HUES48 (cell line): Measurements from ENCODE around the gene FGF21.
"Not testable (repeated sequence)": the region's sequence is repeated elsewhere in the genome, so short reads cannot be mapped to it uniquely, and the experiment has no call there.

Source experiments
- H3K27ac ChIP-seq: one replicate; pipeline ENCODE4 v1.7.0; 2013; ENCODE audit warnings: low read depth, low read length, inconsistent platforms
- H3K27me3 ChIP-seq: 2 replicates; pipeline ENCODE4 v1.6.1; 2013; ENCODE audit warnings: mild to moderate bottlenecking, low read length; ENCODE audit not compliant: control insufficient read depth, insufficient read depth
- H3K36me3 ChIP-seq: 2 replicates; pipeline ENCODE4 v1.6.1; 2013; ENCODE audit warnings: low read length; ENCODE audit not compliant: control insufficient read depth, insufficient read depth
- H3K4me1 ChIP-seq: 2 replicates; pipeline ENCODE4 v1.6.1; 2013; ENCODE audit warnings: mild to moderate bottlenecking, low read length; ENCODE audit not compliant: control insufficient read depth, insufficient read depth
- H3K4me3 ChIP-seq: 2 replicates; pipeline ENCODE4 v1.5.1; 2013; ENCODE audit warnings: mild to moderate bottlenecking, low read depth, low read length
- H3K9ac ChIP-seq: 2 replicates; pipeline ENCODE4 v1.6.1; 2013; ENCODE audit warnings: mild to moderate bottlenecking, low read depth, low read length, moderate library complexity
- H3K9me3 ChIP-seq: 2 replicates; pipeline ENCODE4 v1.6.1; 2013; ENCODE audit warnings: low read length; ENCODE audit not compliant: control insufficient read depth, insufficient read depth

Gene FGF21

DNA sequence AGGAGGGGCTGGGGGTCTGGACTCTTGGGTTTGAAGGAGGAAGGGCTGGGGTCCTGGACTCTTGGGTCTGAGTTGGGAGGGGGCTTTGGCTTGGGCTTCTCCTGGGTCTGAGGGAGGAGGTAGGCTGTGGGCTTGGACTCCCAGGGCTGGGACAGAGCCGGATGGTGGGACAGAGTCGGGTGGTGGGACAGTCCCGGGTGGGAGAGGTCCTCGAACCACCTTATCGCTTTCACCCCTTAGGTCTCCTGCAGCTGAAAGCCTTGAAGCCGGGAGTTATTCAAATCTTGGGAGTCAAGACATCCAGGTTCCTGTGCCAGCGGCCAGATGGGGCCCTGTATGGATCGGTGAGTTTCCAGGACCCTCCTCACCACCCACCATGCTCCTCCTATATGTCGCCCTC lies 1.4 kb downstream of the FGF21 start:
- peaks cover 13% of the 10 kb centered on the region for H3K4me1 ChIP-seq
- no peaks in the 10 kb centered on the region for H3K27me3 ChIP-seq
- H3K27ac ChIP-seq: no peak overlapping the region
- H3K9ac ChIP-seq: no peak overlapping the region
- no peaks in the 10 kb centered on the region for H3K36me3 ChIP-seq
- H3K4me3 ChIP-seq: no peak overlapping the region
- H3K9me3 ChIP-seq: no peaks in the 10 kb centered on the region

DNA sequence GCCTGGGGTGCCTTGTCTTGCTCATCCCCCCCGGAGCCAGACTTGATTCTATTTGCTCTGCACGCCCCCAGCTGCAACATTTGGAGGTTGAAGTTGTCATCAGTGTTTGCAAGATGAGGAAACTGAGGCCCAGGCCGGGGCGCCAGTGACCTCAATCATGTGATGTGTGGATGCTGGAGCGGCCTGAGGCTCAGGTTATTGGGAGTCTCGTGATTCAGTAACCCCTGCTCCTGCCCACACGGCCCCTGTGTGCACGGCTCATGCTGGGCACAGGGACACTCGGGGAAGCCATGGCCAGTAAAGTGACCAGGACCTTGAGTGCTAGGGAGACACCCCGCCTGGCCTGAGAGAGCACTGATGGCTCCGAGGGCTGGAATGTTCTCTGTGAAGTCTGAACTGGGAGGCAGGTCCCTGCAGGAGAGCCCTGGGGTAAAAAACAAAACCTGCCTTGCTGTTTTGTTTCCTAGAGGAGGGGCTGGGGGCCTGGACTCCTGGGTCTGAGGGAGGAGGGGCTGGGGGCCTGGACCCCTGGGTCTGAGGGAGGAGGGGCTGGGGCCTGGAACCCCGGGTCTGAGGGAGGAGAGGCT lies 1.9 kb downstream of the FGF21 start:
- Histone ChIP-seq H3K4me3 (no peak overlapping the region), H3K27ac (no peak overlapping the region), H3K9me3 (no peaks in the 10 kb centered on the region), H3K9ac (no peak overlapping the region), H3K27me3 (no peaks in the 10 kb centered on the region), H3K36me3 (no peaks in the 10 kb centered on the region), H3K4me1 (peaks cover 13% of the 10 kb centered on the region)

DNA sequence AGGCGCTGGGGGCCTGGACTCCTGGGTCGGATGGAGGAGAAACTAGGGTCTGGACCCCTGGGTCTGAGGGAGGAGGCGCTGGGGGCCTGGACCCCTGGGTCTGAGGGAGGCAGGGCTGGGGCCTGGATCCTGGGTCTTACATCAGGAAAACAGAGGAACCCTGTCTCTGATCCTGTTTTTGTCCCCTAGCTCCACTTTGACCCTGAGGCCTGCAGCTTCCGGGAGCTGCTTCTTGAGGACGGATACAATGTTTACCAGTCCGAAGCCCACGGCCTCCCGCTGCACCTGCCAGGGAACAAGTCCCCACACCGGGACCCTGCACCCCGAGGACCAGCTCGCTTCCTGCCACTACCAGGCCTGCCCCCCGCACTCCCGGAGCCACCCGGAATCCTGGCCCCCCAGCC lies 2.4 kb downstream of the FGF21 start:
- no peaks in the 10 kb centered on the region for H3K9me3 ChIP-seq
- no peaks in the 10 kb centered on the region for H3K36me3 ChIP-seq
- no peak overlapping the region for H3K4me3 ChIP-seq
- H3K4me1 ChIP-seq: peaks cover 13% of the 10 kb centered on the region
- H3K27ac ChIP-seq: no peak overlapping the region
- no peak overlapping the region for H3K9ac ChIP-seq
- no peaks in the 10 kb centered on the region for H3K27me3 ChIP-seq

DNA sequence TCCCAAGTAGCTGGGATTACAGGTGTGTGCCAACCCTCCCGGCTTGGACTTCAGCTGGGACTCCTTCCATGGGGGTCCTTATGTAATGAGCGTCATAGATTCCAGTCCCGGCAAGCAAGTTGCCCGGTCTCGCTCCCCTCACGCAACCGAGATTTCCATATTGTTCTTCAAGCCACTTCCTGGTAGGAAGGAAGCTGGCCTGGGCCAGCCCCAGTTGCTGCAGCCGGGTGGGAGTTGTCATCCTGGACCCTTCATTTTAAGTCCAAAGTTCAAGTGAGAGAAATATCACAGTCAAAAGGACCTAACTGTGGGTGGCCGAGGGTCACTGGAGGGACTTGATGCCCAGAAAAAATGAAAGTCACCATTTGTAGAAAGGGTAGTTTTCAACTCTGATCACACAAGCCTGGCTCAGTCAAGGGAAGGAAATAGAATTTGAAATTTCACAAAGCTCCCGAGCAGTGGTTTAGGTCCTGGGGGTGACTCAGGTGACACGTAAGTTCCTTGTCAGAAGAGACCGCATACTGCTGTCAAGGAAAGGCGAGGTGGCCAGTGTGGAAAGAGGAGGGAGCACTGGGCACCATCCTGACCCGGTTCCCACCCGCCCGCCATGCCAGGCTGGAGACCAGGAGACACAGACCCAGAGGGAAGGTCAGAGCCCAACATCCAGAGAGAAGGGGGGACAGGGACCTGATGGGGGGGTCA lies 5.3 kb downstream of the FGF21 start:
- H3K9ac ChIP-seq: no peak overlapping the region
- no peaks in the 10 kb centered on the region for H3K9me3 ChIP-seq
- no peaks in the 10 kb centered on the region for H3K27me3 ChIP-seq
- no peak overlapping the region for H3K27ac ChIP-seq
- peaks cover 4% of the 10 kb centered on the region; the same call in 1 of the 2 replicates for H3K4me1 ChIP-seq
- no peak overlapping the region for H3K4me3 ChIP-seq
- H3K36me3 ChIP-seq: no peaks in the 10 kb centered on the region

DNA sequence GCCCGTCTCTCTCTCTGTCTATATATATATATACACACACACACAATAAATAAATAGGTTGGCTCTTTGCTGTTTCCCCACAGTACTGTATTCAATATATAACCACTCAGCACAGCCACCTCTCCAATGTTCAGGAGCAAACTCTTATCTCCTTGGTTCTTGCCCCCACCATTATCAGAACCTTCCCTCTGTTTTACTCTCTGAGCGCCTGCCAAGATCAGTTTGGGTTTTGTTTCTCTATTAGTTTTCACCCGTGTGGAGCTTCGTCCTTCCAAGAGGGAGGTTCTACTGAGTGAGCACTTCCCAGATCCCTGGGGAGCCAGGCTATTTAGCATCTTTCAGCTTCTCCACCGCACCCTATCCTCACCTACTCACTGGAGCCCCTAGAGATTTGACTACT lies 10.5 kb downstream of the FGF21 start:
- H3K27me3 ChIP-seq, H3K4me1 ChIP-seq, H3K4me3 ChIP-seq, H3K9ac ChIP-seq, H3K27ac ChIP-seq, H3K9me3 ChIP-seq, H3K36me3 ChIP-seq: not testable (repeated sequence)

DNA sequence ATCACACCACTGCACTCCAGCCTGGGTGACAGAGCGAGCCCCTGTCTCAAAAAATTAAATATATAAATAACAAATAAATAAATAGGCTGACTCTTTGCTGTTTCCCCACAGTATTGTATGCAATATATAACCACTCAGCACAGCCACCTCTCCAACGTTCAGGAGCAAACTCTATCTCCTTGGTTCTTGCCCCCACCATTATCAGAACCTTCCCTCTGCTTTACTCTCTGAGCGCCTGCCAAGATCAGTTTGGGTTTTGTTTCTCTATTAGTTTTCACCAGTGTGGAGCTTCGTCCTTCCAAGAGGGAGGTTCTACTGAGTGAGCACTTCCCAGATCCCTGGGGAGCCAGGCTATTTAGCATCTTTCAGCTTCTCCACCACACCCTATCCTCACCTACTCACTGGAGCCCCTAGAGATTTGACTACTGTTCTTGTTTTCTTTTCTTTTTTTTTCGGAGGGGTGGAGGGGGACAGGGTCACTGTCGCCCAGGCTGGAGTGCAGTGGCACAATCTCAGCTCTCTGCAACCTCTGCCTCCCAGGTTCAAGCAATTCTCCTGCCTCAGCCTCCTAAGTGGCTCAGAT lies 12.9 kb downstream of the FGF21 start:
- not testable (repeated sequence) for H3K4me1 ChIP-seq, H3K4me3 ChIP-seq, H3K27ac ChIP-seq, H3K36me3 ChIP-seq, H3K9me3 ChIP-seq, H3K27me3 ChIP-seq, H3K9ac ChIP-seq

DNA sequence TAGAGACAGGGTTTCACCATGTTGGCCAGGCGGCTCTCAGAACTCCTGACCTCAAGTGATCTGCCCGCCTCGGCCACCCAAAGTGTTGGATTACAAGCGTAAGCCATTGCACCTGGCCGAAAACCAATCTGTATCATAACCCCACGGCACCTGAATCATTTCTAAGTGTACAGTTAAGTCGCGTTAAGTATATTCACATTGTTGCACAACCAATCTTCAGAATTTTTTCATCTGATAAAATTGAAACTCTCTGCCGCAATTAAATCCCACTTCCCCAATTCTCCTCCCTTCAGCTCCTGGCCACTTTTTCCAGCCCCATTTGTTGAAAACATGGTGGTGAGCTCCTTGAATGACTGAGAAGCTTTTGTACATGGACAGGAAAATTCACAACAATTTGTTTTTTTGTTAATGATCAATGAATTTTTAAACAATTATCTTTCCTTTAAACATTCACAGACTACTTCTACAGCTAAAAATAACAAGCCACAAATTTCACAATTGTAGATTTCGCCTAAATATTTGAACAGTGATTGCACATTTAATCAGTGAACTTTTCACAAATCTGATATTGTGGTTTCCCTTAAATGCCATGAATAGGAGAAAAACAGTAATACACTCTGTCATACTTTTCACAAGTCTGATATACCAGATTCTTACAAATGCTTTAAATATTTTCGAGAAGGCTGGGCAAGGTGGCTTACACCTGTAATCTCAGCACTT lies 13.8 kb downstream of the FGF21 start:
- Histone ChIP-seq H3K27ac (no peak overlapping the region), H3K9ac (no peak overlapping the region), H3K9me3 (no peaks in the 10 kb centered on the region)

DNA sequence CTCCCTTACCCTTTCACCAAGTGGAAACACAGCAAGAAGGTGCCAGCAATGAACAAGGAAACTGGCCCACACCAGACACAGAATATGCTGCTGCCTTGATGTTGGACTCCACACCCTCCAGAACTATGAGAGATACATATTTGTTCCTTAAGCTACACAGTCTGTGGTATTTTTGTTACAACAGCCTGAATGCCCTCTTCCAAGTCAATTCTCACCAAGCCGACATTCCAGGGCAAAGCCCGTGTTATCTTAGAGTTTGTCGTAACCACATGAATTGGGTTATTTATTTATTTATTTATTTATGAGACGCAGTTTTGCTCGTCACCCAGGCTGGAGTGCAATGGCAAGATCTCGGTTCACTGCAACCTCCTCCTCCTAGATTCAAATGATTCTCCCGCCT lies 14.9 kb downstream of the FGF21 start:
- Histone ChIP-seq H3K4me3 (no peak overlapping the region), H3K4me1 (peaks cover 2% of the 10 kb centered on the region; the same call in 1 of the 2 replicates), H3K36me3 (no peaks in the 10 kb centered on the region), H3K27me3 (no peaks in the 10 kb centered on the region), H3K9me3 (no peaks in the 10 kb centered on the region), H3K27ac (no peak overlapping the region), H3K9ac (no peak overlapping the region)

More for the DNA sequence above, 13.8 kb downstream of the FGF21 start:
- Histone ChIP-seq H3K36me3 (no peaks in the 10 kb centered on the region), H3K27me3 (no peaks in the 10 kb centered on the region), H3K4me3 (no peak overlapping the region), H3K4me1 (peaks cover 2% of the 10 kb centered on the region; the same call in 1 of the 2 replicates)

DNA sequence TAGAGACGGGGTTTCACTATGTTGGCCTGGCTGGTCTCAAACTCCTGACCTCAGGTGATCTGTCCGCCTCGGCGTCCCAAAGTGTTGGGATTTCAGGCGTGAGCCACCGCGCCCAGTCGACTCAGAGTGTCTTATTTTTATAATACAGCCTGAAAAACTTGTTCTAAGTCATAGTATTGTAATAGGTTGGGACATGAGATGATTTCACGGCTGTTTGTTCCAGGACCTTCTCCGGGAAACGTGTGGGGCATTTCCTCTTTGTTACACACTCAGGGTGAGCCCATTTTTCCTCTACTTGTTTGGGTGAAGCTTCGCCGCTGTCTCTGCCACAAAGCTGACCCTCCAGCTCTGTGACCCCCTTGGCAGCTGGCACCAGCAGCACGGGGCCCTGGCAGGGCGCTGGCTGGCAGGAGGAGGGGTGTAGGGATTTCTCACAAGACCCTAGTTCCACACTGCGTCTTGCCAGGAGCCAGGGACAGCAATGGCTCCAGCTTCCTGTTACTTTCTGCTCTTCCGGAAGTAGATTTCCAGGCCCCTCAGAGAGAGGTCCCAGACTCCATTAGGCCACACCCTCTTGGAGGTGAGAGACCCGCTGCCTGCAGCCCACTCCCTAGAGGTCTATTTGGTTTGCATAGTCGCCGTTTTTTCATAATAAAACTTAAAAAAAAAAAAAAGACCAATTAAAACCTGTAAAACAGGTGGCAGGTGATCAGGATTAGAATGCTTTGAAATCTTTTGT lies 15.6 kb downstream of the FGF21 start:
- Histone ChIP-seq H3K4me1 (peaks cover 2% of the 10 kb centered on the region; the same call in 1 of the 2 replicates), H3K9me3 (no peaks in the 10 kb centered on the region), H3K4me3 (no peak overlapping the region), H3K27ac (no peak overlapping the region), H3K36me3 (no peaks in the 10 kb centered on the region), H3K9ac (no peak overlapping the region), H3K27me3 (no peaks in the 10 kb centered on the region)

DNA sequence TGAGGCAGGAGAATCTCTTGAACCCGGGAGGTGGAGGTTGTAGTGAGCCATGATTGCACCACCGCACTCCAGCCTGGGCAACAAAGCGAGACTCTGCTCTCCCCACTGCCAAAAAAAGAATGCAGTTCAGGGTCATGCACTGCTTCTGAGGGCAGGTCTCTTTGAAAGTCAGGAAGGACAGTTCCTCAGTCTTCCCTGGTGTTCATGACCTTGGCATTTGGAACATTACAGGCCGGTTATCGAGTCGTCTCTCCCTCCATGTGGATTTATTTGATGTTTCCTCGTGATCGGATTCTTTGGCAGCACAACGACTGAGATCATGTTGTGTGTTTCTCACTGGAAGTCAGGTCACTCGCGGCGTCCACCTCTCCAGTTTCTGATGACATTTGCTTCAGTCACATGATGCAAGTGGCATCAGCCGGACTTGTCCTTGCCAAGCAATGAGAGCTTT lies 17.2 kb downstream of the FGF21 start:
- no peaks in the 10 kb centered on the region for H3K36me3 ChIP-seq
- H3K27ac ChIP-seq: no peak overlapping the region
- H3K9me3 ChIP-seq: no peaks in the 10 kb centered on the region
- peaks cover 2% of the 10 kb centered on the region; the same call in 1 of the 2 replicates for H3K4me1 ChIP-seq
- H3K9ac ChIP-seq: no peak overlapping the region
- H3K4me3 ChIP-seq: no peak overlapping the region
- H3K27me3 ChIP-seq: no peaks in the 10 kb centered on the region
